ENCODE measurements around the gene MARS1. TPM values are rescaled to one million over a fixed set of nuclear protein-coding genes. Genes with fewer than 3 reads are reported as not detected.

Gene MARS1
- total and polyA plus RNA-seq, 8 donors = 92.5 to 168 (median 110) TPM

- ATAC-seq (no peak), DNase-seq (no peak)
- Histone ChIP-seq H3K4me1 (peaks cover 27 to 45% of the 10 kb centered on the region in 2 donors), H3K4me3 (peak overlapping the region in 1 of 2 donors; percentile 95), H3K27me3 (no peaks in the 10 kb centered on the region), H3K27ac (peak overlapping the region in 1 of 2 donors; percentile 13), H3K36me3 (peaks cover 0 to 60% of the 10 kb centered on the region in 2 donors), H3K9me3 (no peaks in the 10 kb centered on the region)
- intact Hi-C loops (cut with DNase I) = no loop called here
- no peak for TF ChIP-seq CTCF (IDR thresholded peaks at IDR 0.05)
Observed at GRCh38 chr12:57524814-57525614, 37.1 kb downstream of the MARS1 start.

- intact Hi-C loops (cut with DNase I) = no loop called here
Observed at GRCh38 chr12:57525615-57526383, 37.9 kb downstream of the MARS1 start.

GRCh38 chr12:57526477-57527126 lies 38.7 kb downstream of the MARS1 start:
- intact Hi-C loops (cut with DNase I) = no loop called here
- Histone ChIP-seq H3K9me3 (no peaks in the 10 kb centered on the region), H3K27me3 (no peaks in the 10 kb centered on the region), H3K4me1 (peaks cover 20 to 36% of the 10 kb centered on the region in 2 donors), H3K4me3 (no peak overlapping the region), H3K27ac (no peak overlapping the region), H3K36me3 (peaks cover 0 to 76% of the 10 kb centered on the region in 2 donors)
- TF ChIP-seq CTCF (IDR thresholded peaks at IDR 0.05) = no peak
- ATAC-seq (no peak), DNase-seq (no peak)

More at GRCh38 chr12:57525615-57526383, 37.9 kb downstream of the MARS1 start:
- ATAC-seq (no peak), DNase-seq (no peak)
- TF ChIP-seq CTCF (IDR thresholded peaks at IDR 0.05) = no peak
- H3K4me1 ChIP-seq = peaks cover 27 to 44% of the 10 kb centered on the region in 2 donors
- no peaks in the 10 kb centered on the region for H3K27me3 ChIP-seq
- no peak overlapping the region for H3K27ac ChIP-seq
- no peaks in the 10 kb centered on the region for H3K9me3 ChIP-seq
- peaks cover 0 to 68% of the 10 kb centered on the region in 2 donors for H3K36me3 ChIP-seq
- no peak overlapping the region for H3K4me3 ChIP-seq

GRCh38 chr12:57527184-57527583 lies 39.3 kb downstream of the MARS1 start:
- no peak for ATAC-seq
- Histone ChIP-seq H3K27me3 (no peaks in the 10 kb centered on the region), H3K4me3 (no peak overlapping the region), H3K27ac (no peak overlapping the region), H3K4me1 (peaks cover 16 to 30% of the 10 kb centered on the region in 2 donors), H3K9me3 (no peaks in the 10 kb centered on the region), H3K36me3 (peaks cover 0 to 82% of the 10 kb centered on the region in 2 donors)
- no peak for DNase-seq
- intact Hi-C loops (cut with DNase I) = no loop called here
- TF ChIP-seq CTCF (IDR thresholded peaks at IDR 0.05) = no peak

Data from left lung (tissue), 10 donors.